ENCODE data around the gene CDT1.

The CDT1 gene

GRCh38 chr16:88804173-88804551 lies 573 bp downstream of the CDT1 start:
- peak overlapping the region; percentile 96 for H2AK5ac ChIP-seq (ENCODE audit: low read depth, low read length)
- peak overlapping the region; percentile 91 for H3K9ac ChIP-seq (ENCODE audit: low read depth, low read length, poor library complexity)
- peak overlapping the region; percentile 22 for H2BK5ac ChIP-seq (ENCODE audit: low read length)
- peak overlapping the region; percentile 92 to 97 for H3K4me3 ChIP-seq (ENCODE audit: low read length in 2 of 2)
- peak overlapping the region; percentile 95 for H3K23ac ChIP-seq (ENCODE audit: low read depth, low read length, poor library complexity)
- H2BK120ac ChIP-seq (ENCODE audit: low read depth, low read length) = no peak overlapping the region
- H3K36me3 ChIP-seq (replicated peaks in 1 of 2; ENCODE audit: control insufficient read depth in 2 of 2, insufficient read depth in 2 of 2, low read length in 2 of 2) = peaks cover 40 to 47% of the 10 kb centered on the region in 2 donors
- H3K27me3 ChIP-seq (ENCODE audit: control insufficient read depth in 3 of 3, insufficient read depth in 3 of 3, low read depth in 1 of 3, low read length in 3 of 3) = no peaks in the 10 kb centered on the region
- H3K27ac ChIP-seq (replicated peaks; ENCODE audit: low read length) = no peak overlapping the region
- H2BK12ac ChIP-seq (ENCODE audit: low read length) = no peak overlapping the region
- H3K4ac ChIP-seq (ENCODE audit: low read length) = no peak overlapping the region
- no peak overlapping the region for H4K8ac ChIP-seq (ENCODE audit: low read depth, low read length)
- no peak overlapping the region for H4K91ac ChIP-seq (ENCODE audit: low read depth, low read length, poor library complexity)
- peaks cover under 1 to 2% of the 10 kb centered on the region in 2 donors for H3K9me3 ChIP-seq (replicated peaks in 1 of 2; ENCODE audit: control insufficient read depth in 2 of 2, insufficient read depth in 1 of 2, low read depth in 1 of 2, low read length in 2 of 2)
- peaks cover 6 to 11% of the 10 kb centered on the region in 2 donors for H3K4me1 ChIP-seq (ENCODE audit: control insufficient read depth in 2 of 2, insufficient read depth in 1 of 2, low read depth in 1 of 2, low read length in 2 of 2)
- H3K79me1 ChIP-seq (ENCODE audit: low read depth, low read length) = peaks cover 36% of the 10 kb centered on the region
- H3K4me2 ChIP-seq (ENCODE audit: insufficient read depth, low read length, poor library complexity, severe bottlenecking) = peak overlapping the region; percentile 83
- H2AFZ ChIP-seq (ENCODE audit: low read length) = no peak overlapping the region
- no peak overlapping the region for H2BK15ac ChIP-seq (ENCODE audit: low read length)
- no peak for DNase-seq (ENCODE audit: low spot score)
- peak overlapping the region; percentile 89 for H3K14ac ChIP-seq (ENCODE audit: low read length)
- no CpG with 5 or more reads among the region's 16 CpGs for WGBS, 2 donors (ENCODE audit: extremely low coverage in 2 of 2, insufficient read length in 2 of 2, insufficient replicate concordance in 1 of 2)
- H3K18ac ChIP-seq (ENCODE audit: low read length) = peak overlapping the region; percentile 90

GRCh38 chr16:88804552-88805339 lies 1.2 kb downstream of the CDT1 start:
- Histone ChIP-seq H3K14ac (ENCODE audit: low read length) (no peak overlapping the region), H3K4me3 (ENCODE audit: low read length in 2 of 2) (peak overlapping the region; percentile 92 to 97), H4K8ac (ENCODE audit: low read depth, low read length) (no peak overlapping the region), H3K4me1 (ENCODE audit: control insufficient read depth in 2 of 2, insufficient read depth in 1 of 2, low read depth in 1 of 2, low read length in 2 of 2) (peaks cover 6 to 12% of the 10 kb centered on the region in 2 donors), H3K18ac (ENCODE audit: low read length) (peak overlapping the region; percentile 90), H3K27me3 (ENCODE audit: control insufficient read depth in 3 of 3, insufficient read depth in 3 of 3, low read depth in 1 of 3, low read length in 3 of 3) (no peaks in the 10 kb centered on the region), H3K23ac (ENCODE audit: low read depth, low read length, poor library complexity) (peak overlapping the region; percentile 95), H3K9me3 (replicated peaks in 1 of 2; ENCODE audit: control insufficient read depth in 2 of 2, insufficient read depth in 1 of 2, low read depth in 1 of 2, low read length in 2 of 2) (peaks cover 0 to 2% of the 10 kb centered on the region in 2 donors), H4K91ac (ENCODE audit: low read depth, low read length, poor library complexity) (no peak overlapping the region), H3K9ac (ENCODE audit: low read depth, low read length, poor library complexity) (peak overlapping the region; percentile 91), H3K4ac (ENCODE audit: low read length) (no peak overlapping the region), H2AK5ac (ENCODE audit: low read depth, low read length) (peak overlapping the region; percentile 96), H3K4me2 (ENCODE audit: insufficient read depth, low read length, poor library complexity, severe bottlenecking) (peak overlapping the region; percentile 83), H2AFZ (ENCODE audit: low read length) (no peak overlapping the region), H3K27ac (replicated peaks; ENCODE audit: low read length) (no peak overlapping the region), H2BK15ac (ENCODE audit: low read length) (no peak overlapping the region), H2BK5ac (ENCODE audit: low read length) (peak overlapping the region; percentile 22), H3K79me1 (ENCODE audit: low read depth, low read length) (peaks cover 39% of the 10 kb centered on the region), H3K36me3 (replicated peaks in 1 of 2; ENCODE audit: control insufficient read depth in 2 of 2, insufficient read depth in 2 of 2, low read length in 2 of 2) (peaks cover 44 to 52% of the 10 kb centered on the region in 2 donors), H2BK120ac (ENCODE audit: low read depth, low read length) (no peak overlapping the region), H2BK12ac (ENCODE audit: low read length) (no peak overlapping the region)
- no peak for DNase-seq (ENCODE audit: low spot score)
- WGBS, 2 donors (ENCODE audit: extremely low coverage in 2 of 2, insufficient read length in 2 of 2, insufficient replicate concordance in 1 of 2) = no CpG with 5 or more reads among the region's 39 CpGs

- Histone ChIP-seq H3K27me3 (ENCODE audit: control insufficient read depth in 3 of 3, insufficient read depth in 3 of 3, low read depth in 1 of 3, low read length in 3 of 3) (no peaks in the 10 kb centered on the region), H3K4me3 (ENCODE audit: low read length in 2 of 2) (peak overlapping the region; percentile 62 to 97), H3K14ac (ENCODE audit: low read length) (no peak overlapping the region), H3K27ac (replicated peaks; ENCODE audit: low read length) (no peak overlapping the region), H2BK15ac (ENCODE audit: low read length) (no peak overlapping the region), H2BK12ac (ENCODE audit: low read length) (no peak overlapping the region), H3K79me1 (ENCODE audit: low read depth, low read length) (peaks cover 45% of the 10 kb centered on the region), H3K4me1 (ENCODE audit: control insufficient read depth in 2 of 2, insufficient read depth in 1 of 2, low read depth in 1 of 2, low read length in 2 of 2) (peaks cover 10 to 16% of the 10 kb centered on the region in 2 donors), H4K8ac (ENCODE audit: low read depth, low read length) (no peak overlapping the region), H3K23ac (ENCODE audit: low read depth, low read length, poor library complexity) (peak overlapping the region; percentile 26), H3K4me2 (ENCODE audit: insufficient read depth, low read length, poor library complexity, severe bottlenecking) (no peak overlapping the region), H3K18ac (ENCODE audit: low read length) (no peak overlapping the region), H2AK5ac (ENCODE audit: low read depth, low read length) (no peak overlapping the region), H2AFZ (ENCODE audit: low read length) (no peak overlapping the region), H4K91ac (ENCODE audit: low read depth, low read length, poor library complexity) (no peak overlapping the region), H3K4ac (ENCODE audit: low read length) (no peak overlapping the region), H2BK5ac (ENCODE audit: low read length) (no peak overlapping the region), H3K36me3 (replicated peaks in 1 of 2; ENCODE audit: control insufficient read depth in 2 of 2, insufficient read depth in 2 of 2, low read length in 2 of 2) (peaks cover 49 to 58% of the 10 kb centered on the region in 2 donors), H3K9ac (ENCODE audit: low read depth, low read length, poor library complexity) (peak overlapping the region; percentile 46), H2BK120ac (ENCODE audit: low read depth, low read length) (no peak overlapping the region), H3K9me3 (replicated peaks in 1 of 2; ENCODE audit: control insufficient read depth in 2 of 2, insufficient read depth in 1 of 2, low read depth in 1 of 2, low read length in 2 of 2) (peaks cover 0 to 2% of the 10 kb centered on the region in 2 donors)
- no CpG with 5 or more reads among the region's 22 CpGs for WGBS, 2 donors (ENCODE audit: extremely low coverage in 2 of 2, insufficient read length in 2 of 2, insufficient replicate concordance in 1 of 2)
- no peak for DNase-seq (ENCODE audit: low spot score)
Measured at GRCh38 chr16:88805340-88805715, 1.7 kb downstream of the CDT1 start.

GRCh38 chr16:88805887-88806393 lies 2.4 kb downstream of the CDT1 start:
- H3K18ac ChIP-seq (ENCODE audit: low read length) = no peak overlapping the region
- no peak overlapping the region for H2AK5ac ChIP-seq (ENCODE audit: low read depth, low read length)
- H2BK12ac ChIP-seq (ENCODE audit: low read length) = no peak overlapping the region
- H3K79me1 ChIP-seq (ENCODE audit: low read depth, low read length) = peaks cover 48% of the 10 kb centered on the region
- peak overlapping the region; percentile 64 for H3K9ac ChIP-seq (ENCODE audit: low read depth, low read length, poor library complexity)
- no peak overlapping the region for H3K4me2 ChIP-seq (ENCODE audit: insufficient read depth, low read length, poor library complexity, severe bottlenecking)
- H2AFZ ChIP-seq (ENCODE audit: low read length) = no peak overlapping the region
- peaks cover 52 to 62% of the 10 kb centered on the region in 2 donors for H3K36me3 ChIP-seq (replicated peaks in 1 of 2; ENCODE audit: control insufficient read depth in 2 of 2, insufficient read depth in 2 of 2, low read length in 2 of 2)
- H3K4me3 ChIP-seq (ENCODE audit: low read length in 2 of 2) = peak overlapping the region in 1 of 2 donors; percentile 97
- no peak for DNase-seq (ENCODE audit: low spot score)
- no peaks in the 10 kb centered on the region for H3K27me3 ChIP-seq (ENCODE audit: control insufficient read depth in 3 of 3, insufficient read depth in 3 of 3, low read depth in 1 of 3, low read length in 3 of 3)
- H3K9me3 ChIP-seq (replicated peaks in 1 of 2; ENCODE audit: control insufficient read depth in 2 of 2, insufficient read depth in 1 of 2, low read depth in 1 of 2, low read length in 2 of 2) = peaks cover 0 to 2% of the 10 kb centered on the region in 2 donors
- H3K27ac ChIP-seq (replicated peaks; ENCODE audit: low read length) = no peak overlapping the region
- no CpG with 5 or more reads among the region's 21 CpGs for whole genome bisulfite sequencing, 2 donors (ENCODE audit: extremely low coverage in 2 of 2, insufficient read length in 2 of 2, insufficient replicate concordance in 1 of 2)
- H3K14ac ChIP-seq (ENCODE audit: low read length) = no peak overlapping the region
- no peak overlapping the region for H4K91ac ChIP-seq (ENCODE audit: low read depth, low read length, poor library complexity)
- H4K8ac ChIP-seq (ENCODE audit: low read depth, low read length) = peak overlapping the region; percentile 48
- no peak overlapping the region for H3K4ac ChIP-seq (ENCODE audit: low read length)
- peak overlapping the region; percentile 82 for H2BK5ac ChIP-seq (ENCODE audit: low read length)
- no peak overlapping the region for H2BK120ac ChIP-seq (ENCODE audit: low read depth, low read length)
- peak overlapping the region; percentile 44 for H3K23ac ChIP-seq (ENCODE audit: low read depth, low read length, poor library complexity)
- peaks cover 17 to 21% of the 10 kb centered on the region in 2 donors for H3K4me1 ChIP-seq (ENCODE audit: control insufficient read depth in 2 of 2, insufficient read depth in 1 of 2, low read depth in 1 of 2, low read length in 2 of 2)
- H2BK15ac ChIP-seq (ENCODE audit: low read length) = no peak overlapping the region

Measured in neuronal stem cell (in vitro differentiated cells).